GM18505 (cell line): ENCODE measurements around the gene REXO5.
"Not testable (repeated sequence)": the region's sequence is repeated elsewhere in the genome, so short reads cannot be mapped to it uniquely, and the experiment has no call there.

Experiments
- ATAC-seq: cut with Tn5 transposase; IDR thresholded peaks from one replicate; pipeline ENCODE4 v1.9.1; 2021; ENCODE audit not compliant: unreplicated experiment
- POLR2A ChIP-seq: IDR thresholded peaks from 4 replicates; pipeline ENCODE4 v1.6.1; 2011; ENCODE audit warnings: borderline replicate concordance; ENCODE audit not compliant: insufficient read depth, insufficient read length; ENCODE audit errors: extremely low read depth

The REXO5 gene

DNA sequence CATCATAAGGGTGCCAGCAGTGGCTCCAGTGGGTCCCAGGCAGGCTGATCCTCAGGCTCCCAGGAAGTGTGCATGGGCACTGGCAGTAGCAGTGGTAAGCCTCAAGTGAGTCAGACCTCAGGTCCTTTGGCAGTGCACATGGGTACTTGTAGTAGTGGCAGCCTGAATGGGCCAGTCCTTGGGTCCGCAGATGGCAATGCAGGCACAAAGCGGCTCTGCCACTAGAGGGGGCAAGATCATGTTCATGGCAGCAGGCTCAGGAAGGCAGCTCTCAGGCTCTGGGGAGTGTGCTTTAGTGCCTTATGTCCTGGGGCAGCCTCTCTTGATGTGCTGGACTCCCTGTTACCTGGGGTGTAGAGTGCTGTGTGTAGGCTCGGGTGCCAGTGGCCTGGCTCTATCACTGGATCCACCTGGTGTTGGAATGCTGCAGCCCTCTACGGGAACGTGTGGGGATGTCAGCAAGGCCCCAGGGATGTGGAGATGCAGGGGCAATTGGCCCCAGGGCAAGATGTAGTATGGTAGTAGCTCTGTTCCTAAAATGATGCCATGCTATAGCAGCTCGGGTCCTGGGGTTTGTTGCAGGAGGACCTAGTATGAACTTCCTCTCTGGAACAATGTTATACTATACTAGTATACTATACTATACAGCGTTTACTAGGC, 31.5 kb upstream of the REXO5 start:
- ATAC-seq, result no peak
- TF ChIP-seq POLR2A, result no peak

GRCh38 chr16:20781697-20782096, 24.6 kb upstream of the REXO5 start:
- ATAC-seq, result no peak
- no peak for TF ChIP-seq POLR2A

- no peak for ATAC-seq
Measured at GRCh38 chr16:20782470-20782869, 23.9 kb upstream of the REXO5 start.

GRCh38 chr16:20784204-20784603, 22.1 kb upstream of the REXO5 start:
- no peak for TF ChIP-seq POLR2A
- no peak for ATAC-seq

More at GRCh38 chr16:20782470-20782869, 23.9 kb upstream of the REXO5 start:
- no peak for TF ChIP-seq POLR2A

- TF ChIP-seq POLR2A, result no peak
- no peak for ATAC-seq
Measured at GRCh38 chr16:20789130-20789529, 17.2 kb upstream of the REXO5 start.

DNA sequence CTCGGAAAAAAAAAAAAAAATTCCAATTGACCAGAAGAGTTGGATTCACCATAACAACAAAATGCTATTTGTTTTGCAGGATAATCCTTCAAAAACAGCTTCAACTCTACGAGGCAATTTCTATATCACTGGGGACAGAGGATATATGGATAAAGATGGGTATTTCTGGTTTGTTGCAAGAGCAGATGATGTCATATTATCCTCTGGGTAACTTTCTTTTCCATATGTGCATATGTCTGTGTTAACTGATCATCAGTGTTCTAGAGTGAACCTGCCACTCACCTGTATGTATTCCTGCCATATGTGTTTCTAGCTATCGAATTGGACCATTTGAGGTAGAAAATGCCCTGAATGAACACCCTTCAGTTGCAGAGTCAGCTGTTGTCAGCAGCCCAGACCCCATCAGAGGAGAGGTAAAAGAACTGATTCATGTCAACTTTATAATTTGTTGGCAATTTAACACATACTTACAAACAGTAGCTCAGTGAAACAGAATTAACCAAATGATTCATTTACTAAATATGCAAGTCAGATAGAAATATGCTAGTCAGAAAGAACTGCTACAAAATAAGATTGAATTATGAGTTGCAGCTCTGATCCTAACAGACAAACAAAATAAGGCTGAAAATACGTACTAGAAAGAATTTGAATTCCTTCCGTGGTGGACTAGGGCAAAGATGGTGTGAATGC, 14.3 kb upstream of the REXO5 start:
- no peak for ATAC-seq
- TF ChIP-seq POLR2A, result no peak

DNA sequence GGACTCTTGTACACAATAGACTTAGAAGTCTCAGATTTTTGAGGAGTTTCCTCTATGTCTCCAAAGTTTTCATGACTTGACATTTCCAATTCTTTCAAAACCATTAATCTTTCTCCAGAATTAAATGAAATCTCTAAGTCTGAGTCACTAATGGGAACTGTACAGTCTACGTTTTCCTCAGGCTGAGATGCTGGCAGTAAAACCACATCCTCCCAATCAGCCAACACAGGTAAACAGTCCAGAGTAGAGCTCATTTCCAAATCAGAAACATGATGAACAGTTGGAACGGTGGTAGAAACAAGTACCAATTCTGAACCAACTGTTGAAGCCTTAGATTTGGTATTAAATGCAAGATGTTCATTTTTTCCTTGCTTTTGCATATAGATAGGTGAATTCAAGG, 8.0 kb upstream of the REXO5 start:
- ATAC-seq, result no peak
- TF ChIP-seq POLR2A, result no peak

DNA sequence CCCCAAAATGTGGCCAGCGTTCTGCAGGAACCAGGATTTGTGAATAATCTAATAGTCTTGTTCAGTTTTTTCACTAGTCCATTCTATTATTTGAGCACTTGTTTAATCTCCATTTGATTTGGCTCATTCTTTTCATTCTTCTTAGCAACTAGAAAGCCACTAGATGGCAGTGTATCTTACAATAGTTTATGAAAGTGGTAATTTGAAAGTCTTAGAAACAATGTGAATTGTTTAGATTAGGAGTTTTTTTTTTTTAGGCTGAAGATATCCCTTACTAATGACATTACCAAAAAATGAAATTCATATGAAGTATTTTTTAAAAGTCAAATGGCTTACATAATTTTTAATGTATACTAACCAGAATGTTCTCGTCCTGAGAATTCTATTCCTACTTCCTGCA, 6.7 kb upstream of the REXO5 start:
- ATAC-seq, result no peak
- TF ChIP-seq POLR2A, result no peak

DNA sequence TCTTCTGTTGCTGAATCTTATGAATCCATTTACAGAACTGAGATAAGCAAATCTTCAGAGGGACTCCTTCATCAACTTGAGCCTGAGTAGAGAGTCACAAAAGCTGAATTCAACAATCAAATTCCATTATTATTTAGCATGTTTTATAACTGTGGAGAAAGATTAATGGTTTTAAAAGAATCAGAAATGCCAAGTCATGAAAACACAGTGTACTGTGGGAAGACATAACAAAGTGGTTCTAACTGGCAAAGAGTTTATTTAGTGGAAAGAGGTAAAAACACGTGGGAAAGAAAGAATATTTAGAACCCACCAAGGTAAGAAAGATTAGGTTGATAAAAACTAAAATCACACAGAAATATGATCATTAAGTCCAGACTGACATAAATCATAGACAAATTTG, 5.0 kb upstream of the REXO5 start:
- ATAC-seq, result no peak
- TF ChIP-seq POLR2A, result no peak

DNA sequence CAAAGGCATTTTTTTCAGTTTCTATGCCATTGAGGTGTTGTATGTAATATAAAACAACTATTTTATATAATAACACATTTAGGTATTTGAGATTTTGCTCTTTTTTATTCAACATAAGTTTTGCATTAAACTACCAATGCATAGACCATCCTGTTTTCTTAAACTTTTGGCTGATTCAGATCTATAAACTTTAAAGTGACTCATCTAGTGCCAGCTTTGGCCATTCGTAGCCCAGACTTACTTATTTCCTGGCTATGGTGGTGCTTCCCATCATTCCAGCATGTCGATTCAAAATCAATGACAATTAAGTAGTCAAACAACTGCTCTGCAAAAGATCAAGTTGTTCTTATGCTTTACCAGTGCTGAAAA, 3.2 kb upstream of the REXO5 start:
- no peak for ATAC-seq

GRCh38 chr16:20803561-20804214, 2.6 kb upstream of the REXO5 start:
- TF ChIP-seq POLR2A, result no peak
- no peak for ATAC-seq

More for the DNA sequence above, 3.2 kb upstream of the REXO5 start:
- TF ChIP-seq POLR2A, result no peak

DNA sequence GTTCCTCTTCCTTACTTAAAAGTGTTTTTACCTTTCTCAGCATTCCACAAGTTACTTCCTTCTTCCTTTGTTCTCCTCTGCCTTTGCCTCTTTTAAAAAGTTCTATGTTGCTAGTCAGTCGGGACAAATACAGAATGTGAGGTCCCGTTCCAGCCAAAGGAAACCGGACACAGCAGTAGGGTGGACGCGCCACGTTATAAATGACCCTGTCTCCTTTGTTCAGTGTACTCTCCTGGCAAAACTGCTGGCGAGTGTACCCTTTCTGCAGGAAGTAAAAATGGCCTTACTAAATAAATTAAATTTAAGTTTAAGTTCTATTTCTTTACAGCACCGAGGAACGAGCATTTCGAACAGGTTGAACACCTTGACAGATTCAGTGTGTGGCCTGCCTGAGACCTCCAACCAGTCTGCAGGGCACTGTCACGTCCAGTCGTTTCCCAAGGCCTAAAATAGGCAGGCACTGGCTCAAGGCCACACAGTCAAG, 601 bp upstream of the REXO5 start:
- not testable (repeated sequence) for ATAC-seq

DNA sequence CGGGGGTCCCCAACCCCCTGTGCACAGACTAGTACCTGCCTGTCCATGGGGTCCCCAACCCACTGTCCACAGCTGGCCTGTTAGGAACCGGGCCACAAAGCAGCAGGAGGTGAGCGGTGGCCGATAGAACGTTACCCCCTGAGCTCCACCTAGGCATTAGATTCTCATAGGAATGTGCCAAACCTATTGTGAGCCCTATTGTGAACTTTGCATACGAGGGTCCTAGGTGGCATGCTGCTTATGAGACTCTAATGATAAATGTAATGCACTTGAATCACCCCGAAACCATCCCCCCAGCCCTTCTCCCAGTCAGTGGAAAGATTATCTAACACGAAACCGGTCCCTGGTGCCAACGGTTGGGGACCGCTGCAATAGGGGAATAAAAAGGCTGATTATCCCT, 1.5 kb downstream of the REXO5 start:
- ATAC-seq, result no peak
- TF ChIP-seq POLR2A, result no peak

DNA sequence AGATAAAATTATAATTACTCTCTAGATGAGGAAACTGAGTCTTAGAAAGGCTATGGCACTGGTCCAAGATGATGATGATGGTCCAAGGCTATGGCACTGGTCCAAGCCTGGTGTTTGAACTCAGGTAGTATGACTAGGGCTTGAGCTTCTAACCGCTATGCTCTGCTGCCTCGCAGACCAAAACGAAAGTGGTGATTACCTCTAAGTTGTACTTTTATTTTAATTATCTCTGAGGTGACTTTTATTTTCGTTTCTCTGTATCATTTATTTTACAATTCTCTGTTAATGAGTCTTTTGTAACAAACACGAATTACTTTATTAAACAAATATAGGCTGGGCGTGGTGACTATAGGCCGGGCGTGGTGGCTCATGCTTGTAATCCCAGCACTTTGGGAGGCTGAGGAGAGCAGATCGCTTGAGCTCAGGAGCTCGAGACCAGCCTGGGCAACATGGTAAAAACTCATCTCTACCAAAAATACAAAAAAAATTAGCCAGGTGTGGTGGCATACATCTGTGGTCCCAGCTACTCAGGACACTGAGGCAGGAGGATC, 5.6 kb downstream of the REXO5 start:
- TF ChIP-seq POLR2A, result no peak
- no peak for ATAC-seq

DNA sequence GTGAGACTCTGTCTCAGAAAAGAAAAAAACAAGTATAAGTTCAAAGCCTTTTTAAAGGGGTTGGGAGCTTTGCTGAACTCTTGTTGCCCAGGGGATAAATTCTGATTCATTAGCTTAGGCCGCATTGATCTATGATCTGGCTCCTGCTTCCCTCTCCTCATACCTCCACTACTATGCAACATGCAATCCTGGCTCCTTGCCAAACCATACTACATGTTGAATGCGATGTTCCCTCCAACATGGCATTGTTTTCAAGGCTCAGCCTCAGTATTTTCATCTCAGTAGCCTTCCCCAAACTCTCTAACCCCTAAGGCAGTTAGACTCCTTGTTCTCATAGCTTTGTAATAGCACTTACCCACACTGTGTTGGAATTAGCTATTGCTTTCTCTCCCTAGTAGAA, 6.2 kb downstream of the REXO5 start:
- TF ChIP-seq POLR2A, result no peak
- ATAC-seq, result no peak

DNA sequence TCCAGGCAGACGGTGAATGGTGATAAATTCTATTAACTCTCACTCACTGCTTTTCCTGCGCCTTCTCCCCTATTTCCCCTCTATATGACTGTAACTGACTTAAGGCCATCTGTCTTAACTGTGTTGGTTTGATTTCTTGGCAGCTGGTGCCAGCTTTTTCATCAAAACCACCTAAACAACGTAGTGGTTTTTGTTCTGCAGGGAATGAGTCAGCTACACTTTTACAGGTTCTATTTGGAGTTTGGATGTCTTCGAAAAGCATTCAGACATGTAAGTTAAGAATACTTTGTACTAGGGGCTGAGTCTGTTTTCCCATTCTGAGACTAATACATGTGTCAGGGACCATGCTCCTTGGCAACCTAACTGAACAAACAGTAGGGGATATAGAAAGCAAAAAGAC, 8.5 kb downstream of the REXO5 start:
- no peak for TF ChIP-seq POLR2A
- no peak for ATAC-seq
